HepG2 (cell line): ENCODE results near the gene DLX1. TPM values are rescaled to one million over a fixed set of nuclear protein-coding genes. Genes with fewer than 3 reads are reported as not detected.

ENCODE experiments used
- IKZF1 ChIP-seq: fragments of 450-650 bp; IDR thresholded peaks from 2 replicates; pipeline ENCODE4 v1.7.1; 2016
- ZFP36L1 ChIP-seq: sonication (generic); formaldehyde crosslinking; IDR thresholded peaks from 2 replicates; pipeline ENCODE4 v1.8.0; 2022; ENCODE audit warnings: mild to moderate bottlenecking, missing genetic modification reagents, moderate library complexity
- ZNF563 ChIP-seq: sonication (generic); formaldehyde crosslinking; IDR thresholded peaks from 2 replicates; pipeline ENCODE4 v1.8.0; 2022; ENCODE audit warnings: mild to moderate bottlenecking, moderate library complexity, missing genetic modification reagents
- ZNF792 ChIP-seq: IDR thresholded peaks from 2 replicates; pipeline ENCODE4 v1.6.1; 2016
- polyA plus RNA-seq, 8 experiments: library from polyadenylated mRNA; depleted of rRNA in 3 of 8; stranded (reverse) in 7 of 8; unstranded in 1 of 8; fragments of >200 nt; fragmentation: Illumina TruSeq in 4 of 8; extraction: Trizol in 4 of 8; gene quantifications; 2 replicates each; pipeline versions ENCODE4 v1.2.1 to v1.2.3, GENCODE V29; 2011 to 2016; ENCODE audit warnings: low read depth in 4 of 8, missing spikeins in 1 of 8, mixed read lengths in 1 of 8; ENCODE audit not compliant: insufficient read depth in 1 of 8
- total RNA-seq, 5 experiments: library from RNA; depleted of rRNA; stranded (reverse); fragments of >200 nt; fragmentation: Illumina TruSeq; extraction: Trizol; gene quantifications; 2 replicates each; pipeline ENCODE4 v1.2.3, GENCODE V29; 2016; ENCODE audit warnings: low read depth in 1 of 5
- TF ChIP-seq, protein P1 (sequence below): sonication (generic); formaldehyde crosslinking; conservative IDR thresholded peaks from 2 replicates; pipeline ENCODE4 v1.4.0; 2020; ENCODE audit warnings: missing genetic modification reagents
- TF ChIP-seq, protein P2 (sequence below), 2 experiments: fragments of 450-650 bp in 1 of 2; sonication (generic) in 1 of 2; formaldehyde crosslinking in 1 of 2; IDR thresholded peaks; 2 replicates each; pipeline versions ENCODE4 v1.6.1 to v1.8.0; 2016 to 2022; ENCODE audit warnings: antibody characterized with exemption in 1 of 2, mild to moderate bottlenecking in 1 of 2, missing genetic modification reagents in 1 of 2

The DLX1 gene
- total and polyA plus RNA-seq, 2 of the 13 experiments (the other 11 are each of a cell fraction or from before 2014, with no cell fraction given): 0.18 to 0.86 TPM

DNA sequence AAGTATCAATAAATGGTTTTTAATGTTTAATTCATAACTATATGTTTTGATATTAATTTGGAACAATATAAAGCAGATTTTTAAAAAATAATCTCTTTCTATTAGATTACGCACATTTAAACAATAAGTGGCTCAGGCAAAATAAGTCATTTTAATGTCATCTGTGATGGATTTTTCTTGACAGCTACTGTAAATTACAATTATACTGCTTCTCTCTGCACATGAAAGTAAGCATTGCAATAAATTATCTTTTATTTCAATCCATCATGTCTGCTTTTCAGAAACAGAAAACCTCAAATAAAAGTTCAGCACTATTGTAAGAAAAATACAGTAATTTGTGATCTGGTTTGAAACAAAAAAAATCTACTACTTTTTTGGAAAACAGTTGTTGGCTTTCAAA lies 11.1 kb upstream of the DLX1 start (continued):
- TF ChIP-seq ZFP36L1 (CRISPR knock-in tag): no peak
- no peak for TF ChIP-seq ZNF563
- TF ChIP-seq IKZF1: no peak
- TF ChIP-seq, protein P1, sequence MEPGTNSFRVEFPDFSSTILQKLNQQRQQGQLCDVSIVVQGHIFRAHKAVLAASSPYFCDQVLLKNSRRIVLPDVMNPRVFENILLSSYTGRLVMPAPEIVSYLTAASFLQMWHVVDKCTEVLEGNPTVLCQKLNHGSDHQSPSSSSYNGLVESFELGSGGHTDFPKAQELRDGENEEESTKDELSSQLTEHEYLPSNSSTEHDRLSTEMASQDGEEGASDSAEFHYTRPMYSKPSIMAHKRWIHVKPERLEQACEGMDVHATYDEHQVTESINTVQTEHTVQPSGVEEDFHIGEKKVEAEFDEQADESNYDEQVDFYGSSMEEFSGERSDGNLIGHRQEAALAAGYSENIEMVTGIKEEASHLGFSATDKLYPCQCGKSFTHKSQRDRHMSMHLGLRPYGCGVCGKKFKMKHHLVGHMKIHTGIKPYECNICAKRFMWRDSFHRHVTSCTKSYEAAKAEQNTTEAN (CRISPR knock-in tag): no peak
- TF ChIP-seq ZNF792 (CRISPR knock-in tag): no peak
- TF ChIP-seq, protein P2, sequence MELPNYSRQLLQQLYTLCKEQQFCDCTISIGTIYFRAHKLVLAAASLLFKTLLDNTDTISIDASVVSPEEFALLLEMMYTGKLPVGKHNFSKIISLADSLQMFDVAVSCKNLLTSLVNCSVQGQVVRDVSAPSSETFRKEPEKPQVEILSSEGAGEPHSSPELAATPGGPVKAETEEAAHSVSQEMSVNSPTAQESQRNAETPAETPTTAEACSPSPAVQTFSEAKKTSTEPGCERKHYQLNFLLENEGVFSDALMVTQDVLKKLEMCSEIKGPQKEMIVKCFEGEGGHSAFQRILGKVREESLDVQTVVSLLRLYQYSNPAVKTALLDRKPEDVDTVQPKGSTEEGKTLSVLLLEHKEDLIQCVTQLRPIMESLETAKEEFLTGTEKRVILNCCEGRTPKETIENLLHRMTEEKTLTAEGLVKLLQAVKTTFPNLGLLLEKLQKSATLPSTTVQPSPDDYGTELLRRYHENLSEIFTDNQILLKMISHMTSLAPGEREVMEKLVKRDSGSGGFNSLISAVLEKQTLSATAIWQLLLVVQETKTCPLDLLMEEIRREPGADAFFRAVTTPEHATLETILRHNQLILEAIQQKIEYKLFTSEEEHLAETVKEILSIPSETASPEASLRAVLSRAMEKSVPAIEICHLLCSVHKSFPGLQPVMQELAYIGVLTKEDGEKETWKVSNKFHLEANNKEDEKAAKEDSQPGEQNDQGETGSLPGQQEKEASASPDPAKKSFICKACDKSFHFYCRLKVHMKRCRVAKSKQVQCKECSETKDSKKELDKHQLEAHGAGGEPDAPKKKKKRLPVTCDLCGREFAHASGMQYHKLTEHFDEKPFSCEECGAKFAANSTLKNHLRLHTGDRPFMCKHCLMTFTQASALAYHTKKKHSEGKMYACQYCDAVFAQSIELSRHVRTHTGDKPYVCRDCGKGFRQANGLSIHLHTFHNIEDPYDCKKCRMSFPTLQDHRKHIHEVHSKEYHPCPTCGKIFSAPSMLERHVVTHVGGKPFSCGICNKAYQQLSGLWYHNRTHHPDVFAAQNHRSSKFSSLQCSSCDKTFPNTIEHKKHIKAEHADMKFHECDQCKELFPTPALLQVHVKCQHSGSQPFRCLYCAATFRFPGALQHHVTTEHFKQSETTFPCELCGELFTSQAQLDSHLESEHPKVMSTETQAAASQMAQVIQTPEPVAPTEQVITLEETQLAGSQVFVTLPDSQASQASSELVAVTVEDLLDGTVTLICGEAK (IDR thresholded peaks at IDR 0.05): no peak
- TF ChIP-seq, protein P2 (CRISPR knock-in tag; IDR thresholded peaks at IDR 0.05): no peak
